GM12892 (cell line): ENCODE data around the gene LRFN2.

Experiments used
- POLR2A ChIP-seq: IDR thresholded peaks from 2 replicates; pipeline ENCODE4 v1.6.1; 2011; ENCODE audit warnings: low read depth, low read length, control low read depth
- POLR2AphosphoS5 ChIP-seq: IDR thresholded peaks from 2 replicates; pipeline ENCODE4 v1.6.1; 2011; ENCODE audit warnings: low read depth, low read length, control low read depth
- TAF1 ChIP-seq: IDR thresholded peaks from 2 replicates; pipeline ENCODE4 v1.6.1; 2011; ENCODE audit warnings: low read depth, mild to moderate bottlenecking, control low read depth, low read length, borderline replicate concordance

- TF ChIP-seq POLR2A (no peak), POLR2AphosphoS5 (no peak), TAF1 (no peak)
Measured at GRCh38 chr6:40552941-40553340, 34.2 kb downstream of the LRFN2 start.
